HG02970 (cell line): ENCODE measurements around the gene MCRIP2.

Source experiments
- ATAC-seq: cut with Tn5 transposase; IDR thresholded peaks from one replicate; pipeline ENCODE4 v1.9.1; 2021; ENCODE audit warnings: mild to moderate bottlenecking, moderate library complexity, moderate number of reproducible peaks; ENCODE audit not compliant: unreplicated experiment, low FRiP score

Gene MCRIP2

DNA sequence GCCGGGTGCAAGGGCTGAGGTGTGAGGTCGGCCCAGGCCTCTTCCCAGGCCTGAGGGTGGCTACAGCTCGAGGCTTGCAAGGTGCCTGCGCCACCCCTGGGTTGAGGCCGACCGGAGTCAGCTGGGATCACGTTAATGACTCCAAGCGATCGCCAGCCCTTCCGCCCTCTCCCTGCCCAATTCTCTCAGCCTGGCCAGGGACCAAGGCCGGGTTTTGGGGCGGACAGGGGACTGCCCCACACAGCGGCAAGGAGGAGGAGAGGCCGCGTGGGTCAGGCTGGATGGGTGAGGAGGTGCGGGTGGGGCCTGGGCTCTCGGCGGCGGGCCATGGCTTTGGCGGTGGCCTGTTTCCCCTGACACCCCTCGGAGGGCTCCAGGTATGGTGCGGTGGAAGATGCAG is 51.7 kb downstream of the MCRIP2 start:
- no peak for ATAC-seq

DNA sequence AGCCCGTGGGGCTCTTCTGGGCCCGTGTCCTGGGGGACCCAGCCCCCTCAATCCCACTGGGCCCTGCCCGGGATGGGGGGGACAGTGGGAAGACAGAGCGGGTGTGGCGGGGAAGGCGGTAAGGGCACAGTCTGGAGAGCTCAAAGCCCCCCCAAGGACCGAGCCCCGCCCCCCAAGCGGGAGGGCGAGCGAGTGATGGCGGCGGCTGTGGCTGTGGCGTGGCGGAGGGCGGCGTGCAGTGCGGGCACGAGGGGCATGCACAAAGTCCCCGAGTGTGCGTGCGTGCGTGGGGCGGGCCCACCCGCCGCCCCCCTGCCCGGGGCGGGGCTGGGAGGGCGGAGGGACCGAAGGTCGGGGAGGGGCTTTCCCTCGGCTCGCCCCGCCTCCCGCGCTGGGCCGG is 52.1 kb downstream of the MCRIP2 start:
- ATAC-seq, result no peak

DNA sequence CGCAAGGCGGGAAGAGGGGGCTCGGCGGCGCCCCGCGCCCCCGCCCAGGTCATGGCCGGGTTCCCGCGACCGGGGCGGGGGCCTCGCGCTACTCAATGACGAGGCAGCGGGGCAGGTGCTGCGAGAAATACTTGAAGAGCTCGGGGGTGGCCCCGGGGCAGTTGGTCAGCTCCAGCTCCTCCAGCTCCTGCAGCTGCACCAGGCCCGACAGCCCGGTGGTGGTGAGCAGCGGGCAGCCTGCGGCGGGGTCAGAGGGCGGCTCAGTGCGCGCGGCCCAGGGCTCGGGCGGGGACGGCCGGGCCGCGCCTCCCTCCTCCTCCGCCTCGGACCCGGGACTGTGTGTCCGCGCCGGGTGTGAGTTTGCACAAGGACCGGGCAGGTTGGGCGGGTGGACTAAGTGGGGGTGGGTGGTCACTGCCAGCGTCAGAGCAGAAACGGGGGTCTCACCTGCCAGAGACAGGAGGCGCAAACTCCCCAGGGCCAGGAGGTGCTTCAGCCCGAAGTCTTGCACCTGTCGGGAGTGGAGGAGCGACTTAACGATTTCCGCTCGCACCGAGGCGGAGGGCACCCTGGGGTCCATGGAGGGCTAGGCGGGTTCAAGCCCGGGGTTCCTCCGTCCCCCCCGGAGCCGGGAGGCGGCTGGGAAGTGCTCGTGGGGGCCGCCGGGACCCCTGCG is 52.7 kb downstream of the MCRIP2 start:
- no peak for ATAC-seq

DNA sequence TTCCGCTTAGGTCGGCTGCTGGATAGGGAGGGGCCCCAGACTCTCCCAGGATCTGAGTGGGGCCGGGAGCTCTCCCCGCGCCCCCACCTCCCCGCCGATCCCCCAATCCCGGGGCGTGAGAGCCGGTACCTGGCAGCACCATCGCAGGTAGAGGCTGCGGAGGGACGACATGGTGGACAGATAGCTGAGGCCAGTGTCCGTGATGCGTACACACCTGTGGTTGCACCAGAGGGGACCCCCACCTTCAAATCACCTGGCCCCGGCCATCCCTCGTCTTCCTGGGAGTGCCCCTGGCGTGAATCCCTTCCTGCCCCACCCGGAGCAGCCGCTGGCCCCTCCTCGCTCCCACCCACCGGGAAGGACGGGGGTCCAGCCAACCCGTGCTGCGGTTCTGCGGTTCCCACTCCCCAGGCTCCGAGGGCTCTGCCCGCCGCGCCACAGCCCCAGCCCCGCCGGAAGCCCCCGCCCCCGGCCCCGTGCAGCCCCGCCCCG is 53.3 kb downstream of the MCRIP2 start:
- no peak for ATAC-seq

DNA sequence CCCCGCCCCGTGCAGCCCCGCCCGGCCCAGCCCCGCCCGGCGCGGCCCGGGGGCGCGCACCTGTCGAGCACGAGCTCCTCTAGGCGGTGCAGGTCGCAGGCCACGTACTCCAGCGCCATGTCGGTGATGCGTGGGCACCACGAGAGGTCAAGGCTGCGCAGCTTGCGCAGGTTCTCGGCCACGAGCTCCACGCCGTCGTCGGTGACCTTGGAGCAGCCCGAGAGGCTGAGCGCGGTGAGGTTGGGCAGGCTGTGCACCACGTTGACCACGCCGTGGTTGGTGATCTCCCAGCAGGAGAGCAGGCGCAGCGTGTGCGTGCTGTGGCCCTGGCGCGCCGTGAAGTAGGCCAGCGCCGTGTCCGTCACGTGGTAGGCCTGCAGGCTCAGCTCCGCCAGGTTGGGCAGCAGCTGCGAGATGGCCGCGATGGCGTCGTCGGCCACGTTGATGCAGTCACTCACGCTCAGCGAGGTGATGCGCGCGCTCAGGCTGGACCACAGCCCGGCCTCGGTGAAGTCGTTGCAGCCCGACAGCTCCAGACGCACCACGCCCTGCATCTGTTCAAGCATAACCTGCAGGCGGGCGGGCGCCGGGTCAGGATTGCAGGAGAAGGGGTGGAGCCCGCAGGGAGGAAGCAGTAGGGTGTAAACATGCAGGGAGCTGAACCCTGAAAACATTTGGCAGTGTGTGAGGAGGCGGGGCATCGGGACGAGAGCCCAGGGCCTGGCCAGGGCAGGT is 53.9 kb downstream of the MCRIP2 start:
- ATAC-seq, result no peak
